Measurements from ENCODE around the gene ECEL1. TPM values are rescaled to one million over a fixed set of nuclear protein-coding genes. Genes with fewer than 3 reads are reported as not detected.

The ECEL1 gene
- total and polyA plus RNA-seq, 8 donors, result 0.10 to 0.64 (median 0.39) TPM

- H3K36me3 ChIP-seq, result no peaks in the 10 kb centered on the region
- ATAC-seq, result no peak
- TF ChIP-seq, protein P1, sequence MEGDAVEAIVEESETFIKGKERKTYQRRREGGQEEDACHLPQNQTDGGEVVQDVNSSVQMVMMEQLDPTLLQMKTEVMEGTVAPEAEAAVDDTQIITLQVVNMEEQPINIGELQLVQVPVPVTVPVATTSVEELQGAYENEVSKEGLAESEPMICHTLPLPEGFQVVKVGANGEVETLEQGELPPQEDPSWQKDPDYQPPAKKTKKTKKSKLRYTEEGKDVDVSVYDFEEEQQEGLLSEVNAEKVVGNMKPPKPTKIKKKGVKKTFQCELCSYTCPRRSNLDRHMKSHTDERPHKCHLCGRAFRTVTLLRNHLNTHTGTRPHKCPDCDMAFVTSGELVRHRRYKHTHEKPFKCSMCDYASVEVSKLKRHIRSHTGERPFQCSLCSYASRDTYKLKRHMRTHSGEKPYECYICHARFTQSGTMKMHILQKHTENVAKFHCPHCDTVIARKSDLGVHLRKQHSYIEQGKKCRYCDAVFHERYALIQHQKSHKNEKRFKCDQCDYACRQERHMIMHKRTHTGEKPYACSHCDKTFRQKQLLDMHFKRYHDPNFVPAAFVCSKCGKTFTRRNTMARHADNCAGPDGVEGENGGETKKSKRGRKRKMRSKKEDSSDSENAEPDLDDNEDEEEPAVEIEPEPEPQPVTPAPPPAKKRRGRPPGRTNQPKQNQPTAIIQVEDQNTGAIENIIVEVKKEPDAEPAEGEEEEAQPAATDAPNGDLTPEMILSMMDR (IDR thresholded peaks at IDR 0.05), result no peak
- H3K4me1 ChIP-seq, result no peaks in the 10 kb centered on the region
- DNase-seq, result peak in 2 of 4 donors; percentile 25 to 76
- peaks cover 7 to 60% of the 10 kb centered on the region in 2 donors for H3K27me3 ChIP-seq
- no peaks in the 10 kb centered on the region for H3K9me3 ChIP-seq
- H3K4me3 ChIP-seq, result no peak overlapping the region
- H3K27ac ChIP-seq, result no peak overlapping the region
- intact Hi-C loops (cut with DNase I), result no loop called here
Observed at GRCh38 chr2:232458661-232459418, 28.8 kb downstream of the ECEL1 start.

DNA sequence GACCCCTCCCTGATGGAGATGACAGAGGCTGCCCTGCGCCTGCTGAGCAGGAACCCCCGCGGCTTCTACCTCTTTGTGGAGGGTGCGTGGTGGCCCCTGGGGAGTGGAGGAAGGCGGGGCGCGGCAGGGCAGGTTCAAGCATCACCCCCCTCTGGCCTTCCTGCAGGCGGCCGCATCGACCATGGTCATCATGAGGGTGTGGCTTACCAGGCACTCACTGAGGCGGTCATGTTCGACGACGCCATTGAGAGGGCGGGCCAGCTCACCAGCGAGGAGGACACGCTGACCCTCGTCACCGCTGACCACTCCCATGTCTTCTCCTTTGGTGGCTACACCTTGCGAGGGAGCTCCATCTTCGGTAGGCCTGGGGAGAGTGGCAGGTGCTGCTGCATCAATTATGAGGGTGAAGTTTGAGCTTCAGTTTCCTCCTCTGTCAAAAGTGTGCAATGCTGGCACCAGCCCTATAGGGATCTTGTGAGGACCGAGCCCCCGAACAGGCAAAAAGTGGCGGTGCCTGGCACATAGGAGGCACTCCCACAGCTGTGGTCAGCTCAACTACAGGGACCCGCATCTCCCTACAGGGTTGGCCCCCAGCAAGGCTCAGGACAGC is 29.5 kb downstream of the ECEL1 start:
- DNase-seq (no peak), ATAC-seq (no peak)
- Histone ChIP-seq H3K4me3 (no peak overlapping the region), H3K4me1 (no peaks in the 10 kb centered on the region), H3K27ac (no peak overlapping the region), H3K27me3 (peaks cover 7 to 60% of the 10 kb centered on the region in 2 donors), H3K36me3 (no peaks in the 10 kb centered on the region), H3K9me3 (no peaks in the 10 kb centered on the region)
- intact Hi-C loops (cut with DNase I), result no loop called here
- TF ChIP-seq, protein P1 (IDR thresholded peaks at IDR 0.05), result no peak

GRCh38 chr2:232457121-232458011 is 30.3 kb downstream of the ECEL1 start:
- ATAC-seq (no peak), DNase-seq (peak in 1 of 4 donors; percentile 20)
- TF ChIP-seq, protein P1 (IDR thresholded peaks at IDR 0.05), result no peak
- no peak overlapping the region for H3K4me3 ChIP-seq
- no peaks in the 10 kb centered on the region for H3K36me3 ChIP-seq
- no peak overlapping the region for H3K27ac ChIP-seq
- H3K9me3 ChIP-seq, result no peaks in the 10 kb centered on the region
- no peaks in the 10 kb centered on the region for H3K4me1 ChIP-seq
- intact Hi-C loops (cut with DNase I), result no loop called here
- H3K27me3 ChIP-seq, result peaks cover 7 to 60% of the 10 kb centered on the region in 2 donors

- no peak overlapping the region for H3K4me3 ChIP-seq
- no peaks in the 10 kb centered on the region for H3K9me3 ChIP-seq
- TF ChIP-seq, protein P1 (IDR thresholded peaks at IDR 0.05), result no peak
- DNase-seq, result peak in 1 of 4 donors; percentile 71
- no peaks in the 10 kb centered on the region for H3K4me1 ChIP-seq
- H3K27ac ChIP-seq, result no peak overlapping the region
- no peaks in the 10 kb centered on the region for H3K36me3 ChIP-seq
- intact Hi-C loops (cut with DNase I), result no loop called here
- H3K27me3 ChIP-seq, result peaks cover 7 to 57% of the 10 kb centered on the region in 2 donors
- no peak for ATAC-seq
Observed at GRCh38 chr2:232456296-232457120, 31.1 kb downstream of the ECEL1 start.

Data from left lung (tissue), 10 donors.